ENCODE measurements around the gene MARK3. TPM values are rescaled to one million over a fixed set of nuclear protein-coding genes. Genes with fewer than 3 reads are reported as not detected.
A peak's percentile ranks its signal among the peaks of the same experiment; 100 is the strongest.

MARK3 gene
- total and polyA plus RNA-seq, 2 of the 13 experiments (the other 11 are each of a cell fraction or from before 2014, with no cell fraction given): 47.7 to 56.6 TPM

DNA sequence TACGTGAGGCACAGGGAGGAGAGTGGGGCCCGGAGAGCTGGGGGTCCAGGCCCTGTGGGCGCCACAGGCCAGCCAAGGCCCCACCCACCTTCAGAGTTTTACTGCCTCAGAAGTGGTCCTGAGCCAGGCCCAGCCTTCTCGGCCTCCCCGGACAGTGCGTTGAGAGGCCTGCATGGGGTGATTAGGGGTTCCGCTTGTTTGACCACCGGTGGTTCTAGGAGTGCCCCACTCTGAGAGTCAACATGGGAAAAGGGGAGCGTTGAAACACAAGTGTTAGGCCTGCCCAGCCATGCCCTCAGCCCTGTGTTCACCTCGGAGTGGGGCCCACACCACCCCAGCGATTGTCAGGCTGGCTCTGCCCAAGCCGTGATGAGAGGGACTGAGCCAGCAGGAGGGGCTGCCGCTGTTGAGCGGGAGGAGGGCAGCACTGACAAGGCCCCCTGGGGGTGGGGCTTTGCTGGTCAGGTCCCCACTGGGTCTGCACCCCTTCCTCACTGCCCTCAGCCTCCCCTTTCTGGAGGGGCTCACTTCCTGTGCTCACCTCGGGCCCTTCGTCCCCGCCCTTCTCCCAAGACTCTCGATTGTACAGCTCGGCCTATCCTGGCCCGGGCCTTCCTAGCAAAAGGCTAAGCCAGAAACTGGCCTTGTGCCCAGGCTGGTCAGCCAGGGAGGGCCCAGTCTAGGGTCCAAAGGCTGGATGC is 132.7 kb downstream of the MARK3 start (continued):
- TF ChIP-seq ZFY (CRISPR knock-in tag; IDR thresholded peaks at IDR 0.05) (peak; percentile 27; the same call in 1 of the 2 replicates), GABPB1 (CRISPR knock-in tag; IDR thresholded peaks at IDR 0.05) (peak; percentile 26; the same call in 1 of the 2 replicates), TBX2 (CRISPR knock-in tag; IDR thresholded peaks at IDR 0.05; ENCODE audit: borderline replicate concordance) (0 out of 2 replicates have a peak, but pooled peaks have one; percentile 31), NFRKB (IDR thresholded peaks at IDR 0.05) (no peak), ZNF776 (CRISPR knock-in tag; IDR thresholded peaks at IDR 0.05) (0 out of 2 replicates have a peak, but pooled peaks have one; percentile 12), RBM39 (IDR thresholded peaks at IDR 0.05; ENCODE audit: low read depth, low read length, poor library complexity, severe bottlenecking) (no peak), AGO1 (IDR thresholded peaks at IDR 0.05; ENCODE audit: low read depth, low read length, poor library complexity, severe bottlenecking) (no peak), SPEN (CRISPR knock-in tag; IDR thresholded peaks at IDR 0.05; ENCODE audit: low read depth) (peak; percentile 66; the same call in 1 of the 2 replicates), ZBTB7A (CRISPR knock-in tag; IDR thresholded peaks at IDR 0.05) (peak; percentile 17; the same call in 1 of the 2 replicates), HOXA3 (CRISPR knock-in tag; IDR thresholded peaks at IDR 0.05) (peak; percentile 5; the same call in 1 of the 2 replicates), ZNF761 (CRISPR knock-in tag; conservative IDR thresholded peaks at IDR 0.05) (no peak), SRSF1 (optimal IDR thresholded peaks at IDR 0.05; ENCODE audit: low read depth, low read length) (peak; percentile 0), KLF15 (CRISPR knock-in tag; IDR thresholded peaks at IDR 0.05; ENCODE audit: borderline replicate concordance) (0 out of 2 replicates have a peak, but pooled peaks have one; percentile 11), YEATS2 (CRISPR knock-in tag; IDR thresholded peaks at IDR 0.05; ENCODE audit: borderline replicate concordance) (no peak)
- TF ChIP-seq, protein P1, sequence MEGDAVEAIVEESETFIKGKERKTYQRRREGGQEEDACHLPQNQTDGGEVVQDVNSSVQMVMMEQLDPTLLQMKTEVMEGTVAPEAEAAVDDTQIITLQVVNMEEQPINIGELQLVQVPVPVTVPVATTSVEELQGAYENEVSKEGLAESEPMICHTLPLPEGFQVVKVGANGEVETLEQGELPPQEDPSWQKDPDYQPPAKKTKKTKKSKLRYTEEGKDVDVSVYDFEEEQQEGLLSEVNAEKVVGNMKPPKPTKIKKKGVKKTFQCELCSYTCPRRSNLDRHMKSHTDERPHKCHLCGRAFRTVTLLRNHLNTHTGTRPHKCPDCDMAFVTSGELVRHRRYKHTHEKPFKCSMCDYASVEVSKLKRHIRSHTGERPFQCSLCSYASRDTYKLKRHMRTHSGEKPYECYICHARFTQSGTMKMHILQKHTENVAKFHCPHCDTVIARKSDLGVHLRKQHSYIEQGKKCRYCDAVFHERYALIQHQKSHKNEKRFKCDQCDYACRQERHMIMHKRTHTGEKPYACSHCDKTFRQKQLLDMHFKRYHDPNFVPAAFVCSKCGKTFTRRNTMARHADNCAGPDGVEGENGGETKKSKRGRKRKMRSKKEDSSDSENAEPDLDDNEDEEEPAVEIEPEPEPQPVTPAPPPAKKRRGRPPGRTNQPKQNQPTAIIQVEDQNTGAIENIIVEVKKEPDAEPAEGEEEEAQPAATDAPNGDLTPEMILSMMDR (CRISPR knock-in tag; IDR thresholded peaks at IDR 0.05): peak; percentile 9; the same call in 1 of the 2 replicates
- TF ChIP-seq, protein P2, sequence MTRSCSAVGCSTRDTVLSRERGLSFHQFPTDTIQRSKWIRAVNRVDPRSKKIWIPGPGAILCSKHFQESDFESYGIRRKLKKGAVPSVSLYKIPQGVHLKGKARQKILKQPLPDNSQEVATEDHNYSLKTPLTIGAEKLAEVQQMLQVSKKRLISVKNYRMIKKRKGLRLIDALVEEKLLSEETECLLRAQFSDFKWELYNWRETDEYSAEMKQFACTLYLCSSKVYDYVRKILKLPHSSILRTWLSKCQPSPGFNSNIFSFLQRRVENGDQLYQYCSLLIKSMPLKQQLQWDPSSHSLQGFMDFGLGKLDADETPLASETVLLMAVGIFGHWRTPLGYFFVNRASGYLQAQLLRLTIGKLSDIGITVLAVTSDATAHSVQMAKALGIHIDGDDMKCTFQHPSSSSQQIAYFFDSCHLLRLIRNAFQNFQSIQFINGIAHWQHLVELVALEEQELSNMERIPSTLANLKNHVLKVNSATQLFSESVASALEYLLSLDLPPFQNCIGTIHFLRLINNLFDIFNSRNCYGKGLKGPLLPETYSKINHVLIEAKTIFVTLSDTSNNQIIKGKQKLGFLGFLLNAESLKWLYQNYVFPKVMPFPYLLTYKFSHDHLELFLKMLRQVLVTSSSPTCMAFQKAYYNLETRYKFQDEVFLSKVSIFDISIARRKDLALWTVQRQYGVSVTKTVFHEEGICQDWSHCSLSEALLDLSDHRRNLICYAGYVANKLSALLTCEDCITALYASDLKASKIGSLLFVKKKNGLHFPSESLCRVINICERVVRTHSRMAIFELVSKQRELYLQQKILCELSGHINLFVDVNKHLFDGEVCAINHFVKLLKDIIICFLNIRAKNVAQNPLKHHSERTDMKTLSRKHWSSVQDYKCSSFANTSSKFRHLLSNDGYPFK (CRISPR knock-in tag; IDR thresholded peaks at IDR 0.05; ENCODE audit: borderline replicate concordance): peak; percentile 9; the same call in 1 of the 2 replicates
- TF ChIP-seq, protein P3, sequence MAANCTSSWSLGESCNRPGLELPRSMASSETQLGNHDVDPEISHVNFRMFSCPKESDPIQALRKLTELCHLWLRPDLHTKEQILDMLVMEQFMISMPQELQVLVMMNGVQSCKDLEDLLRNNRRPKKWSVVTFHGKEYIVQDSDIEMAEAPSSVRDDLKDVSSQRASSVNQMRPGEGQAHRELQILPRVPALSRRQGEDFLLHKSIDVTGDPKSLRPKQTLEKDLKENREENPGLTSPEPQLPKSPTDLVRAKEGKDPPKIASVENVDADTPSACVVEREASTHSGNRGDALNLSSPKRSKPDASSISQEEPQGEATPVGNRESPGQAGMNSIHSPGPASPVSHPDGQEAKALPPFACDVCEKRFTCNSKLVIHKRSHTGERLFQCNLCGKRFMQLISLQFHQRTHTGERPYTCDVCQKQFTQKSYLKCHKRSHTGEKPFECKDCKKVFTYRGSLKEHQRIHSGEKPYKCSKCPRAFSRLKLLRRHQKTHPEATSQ (CRISPR knock-in tag; IDR thresholded peaks at IDR 0.05; ENCODE audit: borderline replicate concordance): no peak
- TF ChIP-seq, protein P4, sequence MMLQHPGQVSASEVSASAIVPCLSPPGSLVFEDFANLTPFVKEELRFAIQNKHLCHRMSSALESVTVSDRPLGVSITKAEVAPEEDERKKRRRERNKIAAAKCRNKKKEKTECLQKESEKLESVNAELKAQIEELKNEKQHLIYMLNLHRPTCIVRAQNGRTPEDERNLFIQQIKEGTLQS (CRISPR knock-in tag; IDR thresholded peaks at IDR 0.05): no peak
- TF ChIP-seq, protein P5, sequence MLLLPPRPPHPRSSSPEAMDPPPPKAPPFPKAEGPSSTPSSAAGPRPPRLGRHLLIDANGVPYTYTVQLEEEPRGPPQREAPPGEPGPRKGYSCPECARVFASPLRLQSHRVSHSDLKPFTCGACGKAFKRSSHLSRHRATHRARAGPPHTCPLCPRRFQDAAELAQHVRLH (CRISPR knock-in tag; IDR thresholded peaks at IDR 0.05; ENCODE audit: borderline replicate concordance, low read depth): no peak
- TF ChIP-seq, protein P6, sequence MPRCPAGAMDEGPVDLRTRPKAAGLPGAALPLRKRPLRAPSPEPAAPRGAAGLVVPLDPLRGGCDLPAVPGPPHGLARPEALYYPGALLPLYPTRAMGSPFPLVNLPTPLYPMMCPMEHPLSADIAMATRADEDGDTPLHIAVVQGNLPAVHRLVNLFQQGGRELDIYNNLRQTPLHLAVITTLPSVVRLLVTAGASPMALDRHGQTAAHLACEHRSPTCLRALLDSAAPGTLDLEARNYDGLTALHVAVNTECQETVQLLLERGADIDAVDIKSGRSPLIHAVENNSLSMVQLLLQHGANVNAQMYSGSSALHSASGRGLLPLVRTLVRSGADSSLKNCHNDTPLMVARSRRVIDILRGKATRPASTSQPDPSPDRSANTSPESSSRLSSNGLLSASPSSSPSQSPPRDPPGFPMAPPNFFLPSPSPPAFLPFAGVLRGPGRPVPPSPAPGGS (CRISPR knock-in tag; IDR thresholded peaks at IDR 0.05): 0 out of 2 replicates have a peak, but pooled peaks have one; percentile 17
